ENCODE measurements around the gene FAM171A1. TPM values are rescaled to one million over a fixed set of nuclear protein-coding genes. Genes with fewer than 3 reads are reported as not detected.

FAM171A1 gene
- polyA plus RNA-seq, 1 of the 3 experiments (the other 2 are of a cell fraction), result 26.3 TPM

- no peak for TF ChIP-seq YY1 (IDR thresholded peaks at IDR 0.05; ENCODE audit: low read depth)
Measured at GRCh38 chr10:15370856-15371701, at the start of gene FAM171A1 (continued).

GRCh38 chr10:15420858-15421257 is 49.8 kb upstream of the FAM171A1 start:
- Histone ChIP-seq H3K27ac (ENCODE audit: low read depth in 2 of 2, low read length in 1 of 2) (no peak overlapping the region), H4K20me1 (ENCODE audit: insufficient read depth) (no peaks in the 10 kb centered on the region), H3K79me2 (ENCODE audit: insufficient read depth) (no peaks in the 10 kb centered on the region), H3K9me3 (0 out of 2 replicates have a peak, but pooled peaks cover 2% of the 10 kb centered on the region), H3K9ac (no peak overlapping the region), H3K9me2 (no peaks in the 10 kb centered on the region), H3K4me2 (no peak overlapping the region), H3K27me3 (ENCODE audit: insufficient read depth) (no peaks in the 10 kb centered on the region), H3K36me3 (replicated peaks in 1 of 2; ENCODE audit: control insufficient read depth in 1 of 2, insufficient read depth in 2 of 2, low read length in 1 of 2) (no peaks in the 10 kb centered on the region), H3F3A (replicated peaks; ENCODE audit: insufficient read depth) (no peaks in the 10 kb centered on the region), H3K4me1 (ENCODE audit: control insufficient read depth in 1 of 2, insufficient read depth in 2 of 2, low read depth in 1 of 2, low read length in 1 of 2) (no peaks in the 10 kb centered on the region), H2AFZ (ENCODE audit: low read depth) (no peak overlapping the region), H3K4me3 (ENCODE audit: low read depth in 2 of 2, low read length in 1 of 2) (no peak overlapping the region)
- DNase-seq, result no peak
- TF ChIP-seq FOXM1 (IDR thresholded peaks at IDR 0.05; ENCODE audit: low read depth) (no peak), TEAD4 (IDR thresholded peaks at IDR 0.05; ENCODE audit: borderline replicate concordance, insufficient read depth) (no peak), USF2 (IDR thresholded peaks at IDR 0.05; ENCODE audit: borderline replicate concordance, low read depth, low read length) (no peak), EZH2phosphoT487 (IDR thresholded peaks at IDR 0.05; ENCODE audit: borderline replicate concordance, low read depth) (no peak), TAF1 (IDR thresholded peaks at IDR 0.05; ENCODE audit: borderline replicate concordance, low read depth, low read length) (no peak)
- ChIA-PET POLR2A (no interaction called here), CTCF (interaction anchor here (0.8 kb wide), 1 partner anchor 10 kb away, joined by 3 read pairs; no protein-coding TSS in a partner anchor)
- WGBS (ENCODE audit: low lambda C conversion rate), result 50% methylated on average over 4 of the region's 4 CpGs

- H3K27ac ChIP-seq (ENCODE audit: low read depth in 2 of 2, low read length in 1 of 2), result no peak overlapping the region
- H3K27me3 ChIP-seq (ENCODE audit: insufficient read depth), result no peaks in the 10 kb centered on the region
- no peaks in the 10 kb centered on the region for H3K4me1 ChIP-seq (ENCODE audit: control insufficient read depth in 1 of 2, insufficient read depth in 2 of 2, low read depth in 1 of 2, low read length in 1 of 2)
- 26% methylated on average over 3 of the region's 3 CpGs for WGBS (ENCODE audit: low lambda C conversion rate)
- ChIA-PET POLR2A (no interaction called here), CTCF (interaction anchor here (0.7 to 2.4 kb wide), 13 partner anchors 9 to 483 kb away, joined by 3 to 15 read pairs (median 3); no protein-coding TSS in a partner anchor)
- H3K9ac ChIP-seq, result no peak overlapping the region
- TF ChIP-seq RAD21 (IDR thresholded peaks at IDR 0.05; ENCODE audit: low read length) (peak; percentile 42), GATA2 (CRISPR knock-in tag; IDR thresholded peaks at IDR 0.05) (no peak), CTCF (IDR thresholded peaks at IDR 0.05) (peak; percentile 90)
- no peak overlapping the region for H3K4me2 ChIP-seq
- no peaks in the 10 kb centered on the region for H3F3A ChIP-seq (replicated peaks; ENCODE audit: insufficient read depth)
- no peak overlapping the region for H2AFZ ChIP-seq (ENCODE audit: low read depth)
- H3K9me3 ChIP-seq, result 0 out of 2 replicates have a peak, but pooled peaks cover 9% of the 10 kb centered on the region
- H3K4me3 ChIP-seq (ENCODE audit: low read depth in 2 of 2, low read length in 1 of 2), result no peak overlapping the region
- no peaks in the 10 kb centered on the region for H3K9me2 ChIP-seq
- no peaks in the 10 kb centered on the region for H4K20me1 ChIP-seq (ENCODE audit: insufficient read depth)
- no peaks in the 10 kb centered on the region for H3K79me2 ChIP-seq (ENCODE audit: insufficient read depth)
- H3K36me3 ChIP-seq (replicated peaks in 1 of 2; ENCODE audit: control insufficient read depth in 1 of 2, insufficient read depth in 2 of 2, low read length in 1 of 2), result no peaks in the 10 kb centered on the region
- DNase-seq, result peak; percentile 47
Measured at GRCh38 chr10:15419279-15419874, 48.3 kb upstream of the FAM171A1 start.
